ENCODE data around the gene CCDC12.

- TF ChIP-seq CTCF (IDR thresholded peaks at IDR 0.05) (no peak), POLR2A (IDR thresholded peaks at IDR 0.05) (no peak), EP300 (IDR thresholded peaks at IDR 0.05) (no peak)
Measured at GRCh38 chr3:46914849-46915248, 61.7 kb downstream of the CCDC12 start.
